NB4 (cell line): Measurements from ENCODE around the gene CCSER1.

Experiments used
- CTCF ChIP-seq: IDR thresholded peaks from one replicate; pipeline ENCODE4 v1.5.1; 2012; ENCODE audit warnings: low read depth, low read length
- MAX ChIP-seq: IDR thresholded peaks from 2 replicates; pipeline ENCODE4 v1.6.1; 2011; ENCODE audit warnings: low read depth, low read length
- MYC ChIP-seq: IDR thresholded peaks from 2 replicates; pipeline ENCODE4 v1.6.1; 2011; ENCODE audit warnings: low read depth, low read length
- POLR2A ChIP-seq: IDR thresholded peaks from 2 replicates; pipeline ENCODE4 v1.6.1; 2011; ENCODE audit warnings: mild to moderate bottlenecking; ENCODE audit not compliant: insufficient read length; ENCODE audit errors: extremely low read depth

GRCh38 chr4:90922174-90922573, 795.0 kb downstream of the CCSER1 start:
- TF ChIP-seq CTCF (no peak), MAX (no peak), POLR2A (no peak), MYC (no peak)
